CD4-positive, alpha-beta T cell (primary cell): Measurements from ENCODE around the gene RAPGEF1. TPM values are rescaled to one million over a fixed set of nuclear protein-coding genes. Genes with fewer than 3 reads are reported as not detected.
A peak's percentile ranks its signal among the peaks of the same experiment; 100 is the strongest.

Source experiments
- ATAC-seq: fragments of 200-7000 bp; cut with Tn5 transposase; one replicate; pipeline ENCODE4 v1.10.0; 2022; ENCODE audit warnings: mild to moderate bottlenecking; ENCODE audit not compliant: poor library complexity
- CTCF ChIA-PET: fragments of 350-600 bp; sonication (Branson Sonifier 250); formaldehyde crosslinking; loops from one replicate; lab custom pipeline; 2021; ENCODE audit warnings: antibody characterized with exemption, inconsistent platforms; lab: Charles Lee
- POLR2A ChIA-PET: fragments of 350-600 bp; sonication (Branson Sonifier 250); formaldehyde crosslinking; loops from one replicate; lab custom pipeline; 2021; ENCODE audit warnings: antibody characterized with exemption, inconsistent platforms; lab: Charles Lee
- DNase-seq, 14 experiments: peaks; one replicate each; pipeline ENCODE4 v3.0.0-alpha.2; 2013 to 2020; ENCODE audit warnings: mixed read lengths in 2 of 14
- H3K27ac ChIP-seq, 2 donors: one replicate each; pipeline versions ENCODE4 v1.5.1 to v1.7.0; 2013; ENCODE audit warnings: low read length in 2 of 2, low read depth in 1 of 2, mild to moderate bottlenecking in 1 of 2
- H3K27me3 ChIP-seq, 2 experiments: 1 replicate in 1 of 2; 2 replicates in 1 of 2; pipeline versions ENCODE4 v1.6.1 to v1.7.0; 2013; ENCODE audit warnings: low read length in 2 of 2, control low read depth in 1 of 2, mild to moderate bottlenecking in 1 of 2, moderate library complexity in 1 of 2; ENCODE audit not compliant: insufficient read depth in 2 of 2, control insufficient read depth in 1 of 2
- H3K36me3 ChIP-seq: one replicate; pipeline ENCODE4 v1.6.1; 2013; ENCODE audit warnings: low read length, control low read depth; ENCODE audit not compliant: insufficient read depth
- H3K4me1 ChIP-seq: one replicate; pipeline ENCODE4 v1.6.1; 2013; ENCODE audit warnings: low read length, control low read depth; ENCODE audit not compliant: insufficient read depth
- H3K4me3 ChIP-seq: one replicate; pipeline ENCODE4 v1.5.1; 2013; ENCODE audit warnings: mild to moderate bottlenecking, low read length, moderate library complexity
- H3K9me3 ChIP-seq, 2 experiments: 1 replicate in 1 of 2; 2 replicates in 1 of 2; pipeline versions ENCODE4 v1.6.1 to v1.7.0; 2013; ENCODE audit warnings: low read length in 2 of 2, mild to moderate bottlenecking in 2 of 2, control low read depth in 1 of 2, moderate library complexity in 1 of 2; ENCODE audit not compliant: control insufficient read depth in 1 of 2, insufficient read depth in 1 of 2
- H3K27ac Mint-ChIP-seq: one replicate; pipeline ENCODE4 v1.8.0; 2020; ENCODE audit warnings: mixed read lengths
- H3K27me3 Mint-ChIP-seq: one replicate; pipeline ENCODE4 v1.8.0; 2021; ENCODE audit warnings: mixed read lengths
- H3K36me3 Mint-ChIP-seq: one replicate; pipeline ENCODE4 v1.8.0; 2021; ENCODE audit warnings: low read depth, mixed read lengths
- H3K4me1 Mint-ChIP-seq: one replicate; pipeline ENCODE4 v1.8.0; 2021; ENCODE audit warnings: low read depth, mixed read lengths
- H3K4me3 Mint-ChIP-seq: one replicate; pipeline ENCODE4 v1.8.0; 2020; ENCODE audit warnings: mild to moderate bottlenecking, mixed read lengths
- H3K9me3 Mint-ChIP-seq: one replicate; pipeline ENCODE4 v1.8.0; 2020; ENCODE audit warnings: mixed read lengths
- intact Hi-C, 2 experiments: fragments of 100-400 bp; cut with DNase I in 1 of 2; cut with micrococcal nuclease in 1 of 2; formaldehyde crosslinking; loops; one replicate each; pipeline versions ENCODE4 v1.15.1 to v1.9.0; 2023 to 2025; cut with DNase I, micrococcal nuclease
- total RNA-seq, 174 experiments: library from RNA in 2 of 174; stranded (reverse) in 2 of 174; gene quantifications; one replicate each; pipeline ENCODE4 v1.2.3 and lab custom pipeline; 2021 to 2026
- TF ChIP-seq, protein P1 (sequence below): fragments of 200-600 bp; IDR thresholded peaks from one replicate; pipeline ENCODE4 v1.8.0; 2022; ENCODE audit warnings: antibody characterized with exemption, mild to moderate bottlenecking

RAPGEF1 gene
- total RNA-seq, 2 experiments from 2014 or later = 130 to 134 TPM

DNA sequence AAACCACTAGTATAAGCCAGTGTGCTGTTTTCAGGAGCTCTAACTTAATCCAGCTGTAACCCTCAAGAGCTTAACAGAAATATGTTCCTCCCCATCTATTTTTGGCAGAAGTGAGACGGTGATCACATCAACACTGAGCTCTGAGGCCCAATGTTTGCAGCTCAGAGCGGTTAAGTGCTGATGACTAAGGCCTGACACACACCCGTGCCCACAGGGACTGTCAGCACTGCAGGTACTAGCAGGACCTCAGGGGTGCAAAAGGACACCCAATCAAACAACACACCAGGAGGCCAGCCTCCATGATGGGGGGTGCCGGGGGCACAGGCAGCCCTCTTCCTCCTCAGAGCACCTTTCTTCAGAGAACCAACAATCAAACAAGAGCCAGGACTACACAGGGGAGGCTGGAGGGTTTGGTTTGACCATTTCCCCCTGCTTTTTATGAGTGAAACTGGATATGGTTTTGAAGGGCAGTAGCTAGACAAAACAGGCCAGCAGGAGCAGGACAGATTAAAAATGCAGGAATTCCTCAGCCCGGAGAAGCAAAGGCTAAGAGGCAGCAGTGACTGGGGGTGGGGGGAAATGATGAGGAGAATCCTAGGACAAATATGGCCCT is 61.3 kb downstream of the RAPGEF1 start:
- Mint-ChIP-seq H3K4me1 (peaks cover 93% of the 10 kb centered on the region), H3K36me3 (no peaks in the 10 kb centered on the region), H3K27me3 (no peaks in the 10 kb centered on the region), H3K9me3 (no peaks in the 10 kb centered on the region), H3K27ac (peak overlapping the region; percentile 96), H3K4me3 (peak overlapping the region; percentile 28)
- Histone ChIP-seq H3K36me3 (peaks cover 2% of the 10 kb centered on the region), H3K4me1 (peaks cover 67% of the 10 kb centered on the region), H3K9me3 (no peaks in the 10 kb centered on the region), H3K27ac (peak overlapping the region; percentile 74 to 76), H3K27me3 (no peaks in the 10 kb centered on the region), H3K4me3 (no peak overlapping the region)
- ChIA-PET CTCF (interaction anchor here (1.1 to 3.0 kb wide), 9 partner anchors 10 to 87 kb away, joined by 3 to 12 read pairs (median 5); no protein-coding TSS in a partner anchor), POLR2A (interaction anchor here (0.9 to 5.8 kb wide), 19 partner anchors 11 to 175 kb away, joined by 3 to 58 read pairs (median 4); no protein-coding TSS in a partner anchor)
- TF ChIP-seq, protein P1, sequence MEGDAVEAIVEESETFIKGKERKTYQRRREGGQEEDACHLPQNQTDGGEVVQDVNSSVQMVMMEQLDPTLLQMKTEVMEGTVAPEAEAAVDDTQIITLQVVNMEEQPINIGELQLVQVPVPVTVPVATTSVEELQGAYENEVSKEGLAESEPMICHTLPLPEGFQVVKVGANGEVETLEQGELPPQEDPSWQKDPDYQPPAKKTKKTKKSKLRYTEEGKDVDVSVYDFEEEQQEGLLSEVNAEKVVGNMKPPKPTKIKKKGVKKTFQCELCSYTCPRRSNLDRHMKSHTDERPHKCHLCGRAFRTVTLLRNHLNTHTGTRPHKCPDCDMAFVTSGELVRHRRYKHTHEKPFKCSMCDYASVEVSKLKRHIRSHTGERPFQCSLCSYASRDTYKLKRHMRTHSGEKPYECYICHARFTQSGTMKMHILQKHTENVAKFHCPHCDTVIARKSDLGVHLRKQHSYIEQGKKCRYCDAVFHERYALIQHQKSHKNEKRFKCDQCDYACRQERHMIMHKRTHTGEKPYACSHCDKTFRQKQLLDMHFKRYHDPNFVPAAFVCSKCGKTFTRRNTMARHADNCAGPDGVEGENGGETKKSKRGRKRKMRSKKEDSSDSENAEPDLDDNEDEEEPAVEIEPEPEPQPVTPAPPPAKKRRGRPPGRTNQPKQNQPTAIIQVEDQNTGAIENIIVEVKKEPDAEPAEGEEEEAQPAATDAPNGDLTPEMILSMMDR = no peak
- peak; percentile 47 to 90 (median 74) for DNase-seq
- peak; percentile 89 for ATAC-seq
- intact Hi-C loops = loop anchor here in 1 of 2 experiments (5.0 kb wide), 2 partner anchors 59 to 86 kb away; no protein-coding TSS in a partner anchor

DNA sequence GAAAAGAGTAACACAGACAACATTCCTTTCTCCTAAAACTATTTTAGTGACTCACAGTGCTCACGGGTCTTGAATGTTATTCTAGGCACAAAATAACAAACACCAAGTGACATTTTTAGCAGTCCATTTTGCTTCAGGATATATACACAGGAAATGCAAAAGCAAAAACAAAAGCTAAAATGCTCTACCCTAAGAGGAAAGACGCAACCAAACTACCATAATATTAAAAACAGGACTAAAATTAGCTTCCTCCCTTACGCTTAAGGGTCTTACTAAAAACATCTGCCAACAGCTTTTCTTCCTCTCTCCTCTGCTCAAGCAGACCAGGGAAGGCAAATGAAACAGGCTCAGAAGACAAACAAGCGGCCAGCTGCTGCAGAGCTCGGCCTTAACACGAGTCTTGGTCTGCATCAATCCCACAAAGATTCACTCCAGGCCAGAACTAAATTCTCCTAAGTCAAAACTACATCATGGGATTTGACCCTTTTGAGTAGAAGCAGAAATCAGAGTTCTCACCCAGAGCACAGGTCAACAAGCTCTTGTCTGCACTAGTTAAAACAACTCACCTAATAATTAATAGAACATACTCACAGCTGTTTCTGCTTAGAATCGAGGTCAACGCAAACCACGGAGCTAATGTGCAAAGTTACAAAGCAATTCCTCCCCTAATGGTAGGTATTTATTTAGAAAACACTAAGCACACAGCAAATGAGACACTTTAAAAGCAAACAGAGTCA is 62.3 kb downstream of the RAPGEF1 start:
- ATAC-seq = peak; percentile 12
- Mint-ChIP-seq H3K27ac (peak overlapping the region; percentile 96), H3K4me1 (peaks cover 92% of the 10 kb centered on the region), H3K9me3 (no peaks in the 10 kb centered on the region), H3K27me3 (no peaks in the 10 kb centered on the region), H3K4me3 (peak overlapping the region; percentile 71), H3K36me3 (no peaks in the 10 kb centered on the region)
- POLR2A ChIA-PET = interaction anchor here (0.7 to 5.8 kb wide), 25 partner anchors 10 to 965 kb away, joined by 3 to 58 read pairs (median 4); partner anchors contain the start of gene RAPGEF1
- Histone ChIP-seq H3K36me3 (peaks cover 3% of the 10 kb centered on the region), H3K27ac (peak overlapping the region; percentile 74 to 76), H3K27me3 (no peaks in the 10 kb centered on the region), H3K4me3 (peak overlapping the region; percentile 35), H3K9me3 (no peaks in the 10 kb centered on the region), H3K4me1 (peaks cover 77% of the 10 kb centered on the region)
- DNase-seq = peak in 2 of 14 experiments; percentile 25 to 75
- intact Hi-C loops = loop anchor here (2.0 to 5.0 kb wide), 5 partner anchors 15 to 85 kb away; no protein-coding TSS in a partner anchor
- CTCF ChIA-PET = interaction anchor here (1.1 to 3.0 kb wide), 9 partner anchors 9 to 86 kb away, joined by 3 to 12 read pairs (median 5); no protein-coding TSS in a partner anchor
- TF ChIP-seq, protein P1 = no peak

DNA sequence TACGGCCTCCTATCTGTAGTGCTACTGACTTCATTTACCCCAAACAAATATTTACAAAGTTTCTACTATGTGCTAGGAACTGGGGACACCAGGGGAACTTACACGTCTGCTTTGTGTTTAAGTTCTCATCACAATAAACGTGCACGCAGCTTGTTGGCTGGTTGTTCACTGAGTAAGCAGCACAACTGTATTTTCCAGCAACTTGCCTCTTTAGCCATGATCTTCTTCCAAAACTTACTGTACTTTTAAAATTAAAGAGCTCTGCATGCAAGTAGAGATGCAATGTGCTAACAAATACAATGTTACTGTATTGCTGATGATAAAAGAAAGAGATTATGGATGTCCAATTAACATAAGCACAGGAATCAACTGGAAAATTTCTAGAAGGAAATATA is 62.8 kb downstream of the RAPGEF1 start:
- no peak for DNase-seq
- no peaks in the 10 kb centered on the region for H3K27me3 ChIP-seq
- intact Hi-C loops = loop anchor here (2.0 to 5.0 kb wide), 5 partner anchors 14 to 85 kb away; no protein-coding TSS in a partner anchor
- peaks cover 3% of the 10 kb centered on the region for H3K36me3 ChIP-seq
- TF ChIP-seq, protein P1 = no peak
- peak overlapping the region; percentile 35 for H3K4me3 ChIP-seq
- H3K27ac Mint-ChIP-seq = peak overlapping the region; percentile 96
- peaks cover 78% of the 10 kb centered on the region for H3K4me1 ChIP-seq
- no peaks in the 10 kb centered on the region for H3K9me3 ChIP-seq
- H3K9me3 Mint-ChIP-seq = no peaks in the 10 kb centered on the region
- peak overlapping the region; percentile 71 for H3K4me3 Mint-ChIP-seq
- ChIA-PET POLR2A (interaction anchor here (0.7 to 5.8 kb wide), 17 partner anchors 9 to 964 kb away, joined by 3 to 58 read pairs (median 5); partner anchors contain the start of gene RAPGEF1), CTCF (interaction anchor here (1.1 to 3.0 kb wide), 6 partner anchors 8 to 86 kb away, joined by 3 to 12 read pairs (median 6); no protein-coding TSS in a partner anchor)
- no peak for ATAC-seq
- peaks cover 92% of the 10 kb centered on the region for H3K4me1 Mint-ChIP-seq
- no peaks in the 10 kb centered on the region for H3K27me3 Mint-ChIP-seq
- H3K27ac ChIP-seq = peak overlapping the region; percentile 74 to 76
- H3K36me3 Mint-ChIP-seq = no peaks in the 10 kb centered on the region
